Neuronal stem cell (in vitro differentiated cells): ENCODE results near the gene MIER1.

ENCODE experiments used
- DNase-seq: peaks from one replicate; pipeline ENCODE4 v3.0.0-alpha.2; 2013; ENCODE audit warnings: low spot score
- H2AFZ ChIP-seq: one replicate; pipeline ENCODE4 v1.6.1; 2013; ENCODE audit warnings: mild to moderate bottlenecking, low read length, inconsistent platforms
- H2AK5ac ChIP-seq: 2 replicates; pipeline ENCODE4 v1.6.1; 2013; ENCODE audit warnings: low read depth, mild to moderate bottlenecking, inconsistent platforms, low read length, moderate library complexity, mixed read lengths
- H2BK120ac ChIP-seq: 2 replicates; pipeline ENCODE4 v1.6.1; 2013; ENCODE audit warnings: low read depth, mild to moderate bottlenecking, inconsistent platforms, low read length, moderate library complexity, mixed read lengths
- H2BK12ac ChIP-seq: one replicate; pipeline ENCODE4 v1.6.1; 2013; ENCODE audit warnings: low read length, inconsistent platforms
- H2BK15ac ChIP-seq: 2 replicates; pipeline ENCODE4 v1.6.1; 2013; ENCODE audit warnings: mild to moderate bottlenecking, low read length, inconsistent platforms, mixed read lengths
- H2BK5ac ChIP-seq: one replicate; pipeline ENCODE4 v1.6.1; 2013; ENCODE audit warnings: inconsistent platforms, mild to moderate bottlenecking, low read length, moderate library complexity
- H3K14ac ChIP-seq: one replicate; pipeline ENCODE4 v1.6.1; 2013; ENCODE audit warnings: low read length, inconsistent platforms
- H3K18ac ChIP-seq: 2 replicates; pipeline ENCODE4 v1.6.1; 2013; ENCODE audit warnings: low read length, inconsistent platforms
- H3K23ac ChIP-seq: 2 replicates; pipeline ENCODE4 v1.6.1; 2013; ENCODE audit warnings: low read depth, mild to moderate bottlenecking, mixed read lengths, low read length, inconsistent platforms; ENCODE audit not compliant: poor library complexity
- H3K27ac ChIP-seq: replicated peaks from 3 replicates; pipeline ENCODE4 v1.5.1; 2013; ENCODE audit warnings: low read length, inconsistent platforms
- H3K27me3 ChIP-seq, 3 experiments: 2 replicates each; pipeline ENCODE4 v1.6.1; 2013; ENCODE audit warnings: low read length in 3 of 3, mild to moderate bottlenecking in 2 of 3, inconsistent platforms in 1 of 3, low read depth in 1 of 3, mixed read lengths in 1 of 3, moderate library complexity in 1 of 3; ENCODE audit not compliant: control insufficient read depth in 3 of 3, insufficient read depth in 3 of 3
- H3K36me3 ChIP-seq, 2 donors: replicated peaks in 1 of 2; 2 replicates each; pipeline ENCODE4 v1.6.1; 2013; ENCODE audit warnings: low read length in 2 of 2; ENCODE audit not compliant: control insufficient read depth in 2 of 2, insufficient read depth in 2 of 2
- H3K4ac ChIP-seq: 2 replicates; pipeline ENCODE4 v1.6.1; 2013; ENCODE audit warnings: inconsistent platforms, mild to moderate bottlenecking, low read length, moderate library complexity
- H3K4me1 ChIP-seq, 2 donors: 1 replicate in 1 of 2; 2 replicates in 1 of 2; pipeline ENCODE4 v1.6.1; 2013; ENCODE audit warnings: low read length in 2 of 2, low read depth in 1 of 2; ENCODE audit not compliant: control insufficient read depth in 2 of 2, insufficient read depth in 1 of 2
- H3K4me2 ChIP-seq: one replicate; pipeline ENCODE4 v1.6.1; 2013; ENCODE audit warnings: mild to moderate bottlenecking, low read length, inconsistent platforms; ENCODE audit not compliant: insufficient read depth, poor library complexity, severe bottlenecking
- H3K4me3 ChIP-seq, 2 donors: 2 replicates each; pipeline ENCODE4 v1.5.1; 2013; ENCODE audit warnings: low read length in 2 of 2, mild to moderate bottlenecking in 2 of 2, inconsistent platforms in 1 of 2, moderate library complexity in 1 of 2
- H3K79me1 ChIP-seq: one replicate; pipeline ENCODE4 v1.6.1; 2013; ENCODE audit warnings: low read depth, mild to moderate bottlenecking, inconsistent platforms, low read length, moderate library complexity
- H3K9ac ChIP-seq: one replicate; pipeline ENCODE4 v1.6.1; 2013; ENCODE audit warnings: mild to moderate bottlenecking, low read depth, low read length, inconsistent platforms; ENCODE audit not compliant: poor library complexity
- H3K9me3 ChIP-seq, 2 donors: replicated peaks in 1 of 2; 2 replicates each; pipeline versions ENCODE3 to v1.6.1; 2013; ENCODE audit warnings: low read length in 2 of 2, mild to moderate bottlenecking in 2 of 2, inconsistent platforms in 1 of 2, low read depth in 1 of 2, mixed read lengths in 1 of 2, moderate library complexity in 1 of 2; ENCODE audit not compliant: control insufficient read depth in 2 of 2, insufficient read depth in 1 of 2
- H4K8ac ChIP-seq: one replicate; pipeline ENCODE4 v1.6.1; 2013; ENCODE audit warnings: low read depth, mild to moderate bottlenecking, inconsistent platforms, low read length, moderate library complexity
- H4K91ac ChIP-seq: one replicate; pipeline ENCODE4 v1.6.1; 2013; ENCODE audit warnings: low read length, low read depth, mild to moderate bottlenecking, inconsistent platforms; ENCODE audit not compliant: poor library complexity
- WGBS, 2 donors: extraction: QIAGEN DNeasy Blood & Tissue Kit; methylation state at CpG; one replicate each; pipeline ENCODE4 v1.1.7; 2013; ENCODE audit warnings: missing lambda C conversion rate in 2 of 2, mixed read lengths in 1 of 2; ENCODE audit not compliant: insufficient read length in 2 of 2, insufficient replicate concordance in 1 of 2; ENCODE audit errors: extremely low coverage in 2 of 2; 5-methylcytosine and 5-hydroxymethylcytosine counted together

Gene MIER1

DNA sequence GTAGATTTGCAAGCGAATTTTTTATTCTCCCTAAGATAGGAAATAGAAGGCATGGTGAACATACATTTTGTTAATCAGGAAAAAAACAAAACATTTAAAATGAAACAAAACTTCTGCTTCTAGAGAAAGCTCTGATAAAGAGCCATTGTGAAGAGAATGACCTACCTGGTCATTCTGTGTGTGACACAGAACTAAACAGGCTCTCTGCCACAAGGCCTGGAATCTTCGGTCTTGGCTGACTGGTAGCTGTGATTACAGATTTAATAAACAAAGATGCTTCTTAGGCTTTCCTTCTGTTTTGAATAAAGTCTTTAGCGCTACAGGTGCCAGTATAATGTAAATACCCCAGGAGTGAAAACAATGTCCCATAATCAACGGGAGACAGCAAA lies 107.1 kb downstream of the MIER1 start:
- H2AK5ac ChIP-seq, result no peak overlapping the region
- no peak overlapping the region for H2BK15ac ChIP-seq
- H4K8ac ChIP-seq, result no peak overlapping the region
- H3K4me1 ChIP-seq, result no peaks in the 10 kb centered on the region
- no peaks in the 10 kb centered on the region for H3K79me1 ChIP-seq
- H3K27me3 ChIP-seq, result no peaks in the 10 kb centered on the region
- no peak overlapping the region for H3K9ac ChIP-seq
- no peak overlapping the region for H2BK120ac ChIP-seq
- no peak overlapping the region for H4K91ac ChIP-seq
- no peak overlapping the region for H2BK12ac ChIP-seq
- WGBS, 2 donors, result no CpG with 5 or more reads among the region's 4 CpGs
- peaks cover 0 to 32% of the 10 kb centered on the region in 2 donors for H3K9me3 ChIP-seq
- H3K4ac ChIP-seq, result no peak overlapping the region
- no peak overlapping the region for H3K4me3 ChIP-seq
- H3K14ac ChIP-seq, result no peak overlapping the region
- no peak overlapping the region for H3K18ac ChIP-seq
- H3K36me3 ChIP-seq, result peaks cover 0 to 51% of the 10 kb centered on the region in 2 donors
- H3K23ac ChIP-seq, result no peak overlapping the region
- H3K27ac ChIP-seq, result no peak overlapping the region
- no peak overlapping the region for H2AFZ ChIP-seq
- H3K4me2 ChIP-seq, result no peak overlapping the region
- H2BK5ac ChIP-seq, result no peak overlapping the region
- DNase-seq, result no peak
